Tibial nerve (tissue), 4 donors: ENCODE measurements around the gene IGFL4. TPM values are rescaled to one million over a fixed set of nuclear protein-coding genes. Genes with fewer than 3 reads are reported as not detected.

Experiments
- DNase-seq, 2 donors: peaks; one replicate each; pipeline ENCODE4 v3.0.0-alpha.2; 2019; ENCODE audit warnings: low spot score in 2 of 2
- H3K27ac ChIP-seq, 4 donors: fragments of 200-600 bp; sonication (generic) in 3 of 4; one replicate each; pipeline ENCODE4 v1.5.1; 2017 to 2019; ENCODE audit warnings: mild to moderate bottlenecking in 1 of 4
- H3K27me3 ChIP-seq, 2 donors: fragments of 200-600 bp; sonication (generic) in 1 of 2; one replicate each; pipeline versions ENCODE4 v1.5.1 to v1.6.0; 2017 to 2019
- H3K36me3 ChIP-seq, 3 donors: fragments of 200-600 bp; sonication (generic); one replicate each; pipeline ENCODE4 v1.5.1; 2018 to 2019
- H3K4me1 ChIP-seq, 4 donors: fragments of 200-600 bp; sonication (generic) in 3 of 4; one replicate each; pipeline ENCODE4 v1.5.1; 2017 to 2019
- H3K4me3 ChIP-seq, 4 donors: fragments of 200-600 bp; sonication (generic) in 3 of 4; one replicate each; pipeline ENCODE4 v1.5.1; 2017 to 2019; ENCODE audit warnings: mild to moderate bottlenecking in 1 of 4, moderate library complexity in 1 of 4
- H3K9me3 ChIP-seq, 4 donors: fragments of 200-600 bp; sonication (generic) in 3 of 4; one replicate each; pipeline ENCODE4 v1.5.1; 2017 to 2019
- EP300 ChIP-seq, 2 donors: sonication (generic); formaldehyde crosslinking; IDR thresholded peaks; one replicate each; pipeline ENCODE4 v1.6.1; 2017; ENCODE audit warnings: antibody characterized with exemption in 2 of 2, mild to moderate bottlenecking in 1 of 2
- POLR2A ChIP-seq, 2 donors: fragments of 450-650 bp; IDR thresholded peaks; one replicate each; pipeline ENCODE4 v1.6.1; 2017; ENCODE audit warnings: antibody characterized with exemption in 2 of 2, mild to moderate bottlenecking in 2 of 2, moderate library complexity in 2 of 2
- WGBS, 2 donors: methylation state at CpG; one replicate each; pipeline ENCODE4 v1.1.5; 2018; 5-methylcytosine and 5-hydroxymethylcytosine counted together
- total RNA-seq, 4 donors: library from RNA; depleted of rRNA; stranded (reverse); fragments of >200 nt; gene quantifications; one replicate each; pipeline ENCODE4 v1.1.0, GENCODE V29; 2016
- TF ChIP-seq, protein P1 (sequence below), 5 experiments: fragments of 200-600 bp in 3 of 5; fragments of 450-650 bp in 2 of 5; sonication (generic) in 3 of 5; IDR thresholded peaks; one replicate each; pipeline ENCODE4 v1.5.1; 2016 to 2019; ENCODE audit warnings: antibody characterized with exemption in 5 of 5, mild to moderate bottlenecking in 3 of 5, moderate library complexity in 2 of 5

Gene IGFL4
- total RNA-seq, 4 donors from 2014 or later: 0.21 to 1.8 (median 0.89) TPM

DNA sequence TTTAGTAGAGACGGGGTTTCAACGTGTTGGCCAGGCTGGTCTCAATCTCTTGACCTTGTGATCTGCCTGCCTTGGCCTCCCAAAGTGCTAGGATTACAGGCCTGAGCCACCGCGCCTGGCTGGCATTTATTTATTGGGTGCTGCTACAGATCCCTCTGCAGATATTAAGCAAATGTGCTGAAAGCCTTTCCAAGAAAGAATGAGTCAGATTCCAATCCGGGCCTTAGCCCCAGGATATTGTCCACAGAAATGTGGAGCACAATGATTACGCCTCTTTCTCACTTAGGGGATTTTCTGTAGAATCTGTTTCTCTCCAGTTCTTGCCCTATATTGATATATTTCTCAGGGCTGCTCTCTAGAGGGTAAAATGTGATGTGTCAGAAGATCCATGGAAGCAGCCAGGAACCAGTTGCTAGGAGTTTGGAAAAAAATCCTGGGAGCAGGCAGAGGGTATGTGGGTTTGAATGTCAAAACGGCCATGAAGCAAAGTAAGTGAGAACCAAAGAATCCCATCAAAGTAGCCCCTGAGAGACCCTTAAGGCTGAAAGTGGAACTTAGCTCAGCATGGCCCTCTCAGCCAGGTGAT is 24.8 kb upstream of the IGFL4 start:
- H3K27ac ChIP-seq: no peak overlapping the region
- H3K9me3 ChIP-seq: peaks cover 0 to 4% (median 0%) of the 10 kb centered on the region in 4 donors
- no peak overlapping the region for H3K4me3 ChIP-seq
- DNase-seq: no peak
- 58 to 64% methylated on average over 7 of the region's 7 CpGs for WGBS, 2 donors
- no peaks in the 10 kb centered on the region for H3K36me3 ChIP-seq
- TF ChIP-seq POLR2A (IDR thresholded peaks at IDR 0.05) (no peak), EP300 (IDR thresholded peaks at IDR 0.05) (no peak)
- TF ChIP-seq, protein P1, sequence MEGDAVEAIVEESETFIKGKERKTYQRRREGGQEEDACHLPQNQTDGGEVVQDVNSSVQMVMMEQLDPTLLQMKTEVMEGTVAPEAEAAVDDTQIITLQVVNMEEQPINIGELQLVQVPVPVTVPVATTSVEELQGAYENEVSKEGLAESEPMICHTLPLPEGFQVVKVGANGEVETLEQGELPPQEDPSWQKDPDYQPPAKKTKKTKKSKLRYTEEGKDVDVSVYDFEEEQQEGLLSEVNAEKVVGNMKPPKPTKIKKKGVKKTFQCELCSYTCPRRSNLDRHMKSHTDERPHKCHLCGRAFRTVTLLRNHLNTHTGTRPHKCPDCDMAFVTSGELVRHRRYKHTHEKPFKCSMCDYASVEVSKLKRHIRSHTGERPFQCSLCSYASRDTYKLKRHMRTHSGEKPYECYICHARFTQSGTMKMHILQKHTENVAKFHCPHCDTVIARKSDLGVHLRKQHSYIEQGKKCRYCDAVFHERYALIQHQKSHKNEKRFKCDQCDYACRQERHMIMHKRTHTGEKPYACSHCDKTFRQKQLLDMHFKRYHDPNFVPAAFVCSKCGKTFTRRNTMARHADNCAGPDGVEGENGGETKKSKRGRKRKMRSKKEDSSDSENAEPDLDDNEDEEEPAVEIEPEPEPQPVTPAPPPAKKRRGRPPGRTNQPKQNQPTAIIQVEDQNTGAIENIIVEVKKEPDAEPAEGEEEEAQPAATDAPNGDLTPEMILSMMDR (IDR thresholded peaks at IDR 0.05): no peak
- H3K4me1 ChIP-seq: no peaks in the 10 kb centered on the region
- H3K27me3 ChIP-seq: peaks cover 0 to 38% of the 10 kb centered on the region in 2 donors

DNA sequence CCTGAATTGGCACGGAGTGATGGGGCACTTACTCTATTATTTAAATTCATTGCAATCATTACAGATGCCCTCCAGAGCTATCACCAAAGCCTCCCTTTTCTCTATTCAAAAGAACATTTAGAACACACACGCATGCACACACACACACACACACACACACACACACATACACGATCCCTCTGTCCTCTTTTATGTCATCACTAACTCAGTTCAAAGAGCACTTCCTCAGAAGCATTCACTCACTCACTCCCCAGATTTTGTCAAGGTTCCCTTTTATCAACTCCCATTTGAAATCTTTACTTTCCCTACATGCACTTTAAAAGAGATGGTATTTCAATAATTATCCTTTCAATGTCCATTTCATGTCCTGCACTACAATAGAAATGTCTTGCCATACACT is 22.4 kb upstream of the IGFL4 start:
- Histone ChIP-seq H3K4me1 (no peaks in the 10 kb centered on the region), H3K36me3 (no peaks in the 10 kb centered on the region), H3K27ac (no peak overlapping the region), H3K27me3 (peaks cover 0 to 32% of the 10 kb centered on the region in 2 donors), H3K4me3 (no peak overlapping the region), H3K9me3 (peaks cover 0 to 10% (median 0%) of the 10 kb centered on the region in 4 donors)
- TF ChIP-seq POLR2A (IDR thresholded peaks at IDR 0.05) (no peak), EP300 (IDR thresholded peaks at IDR 0.05) (no peak)
- TF ChIP-seq, protein P1 (IDR thresholded peaks at IDR 0.05): no peak
- WGBS, 2 donors: 58 to 59% methylated on average over 3 of the region's 3 CpGs
- no peak for DNase-seq

GRCh38 chr19:46060012-46060411 is 19.2 kb upstream of the IGFL4 start:
- H3K4me1 ChIP-seq: no peaks in the 10 kb centered on the region

GRCh38 chr19:46058778-46059177 is 18.0 kb upstream of the IGFL4 start:
- Histone ChIP-seq H3K9me3 (peaks cover 0 to 10% (median 0%) of the 10 kb centered on the region in 4 donors), H3K4me1 (no peaks in the 10 kb centered on the region), H3K27ac (no peak overlapping the region), H3K36me3 (no peaks in the 10 kb centered on the region), H3K27me3 (peaks cover 0 to 17% of the 10 kb centered on the region in 2 donors), H3K4me3 (no peak overlapping the region)
- 92 to 96% methylated on average over 3 of the region's 3 CpGs for WGBS, 2 donors
- DNase-seq: no peak
- TF ChIP-seq POLR2A (IDR thresholded peaks at IDR 0.05): no peak
- TF ChIP-seq, protein P1 (IDR thresholded peaks at IDR 0.05): no peak
- TF ChIP-seq EP300 (IDR thresholded peaks at IDR 0.05): no peak

More at GRCh38 chr19:46060012-46060411, 19.2 kb upstream of the IGFL4 start:
- no peak for DNase-seq
- H3K27ac ChIP-seq: no peak overlapping the region
- TF ChIP-seq POLR2A (IDR thresholded peaks at IDR 0.05): no peak
- TF ChIP-seq, protein P1 (IDR thresholded peaks at IDR 0.05): no peak
- TF ChIP-seq EP300 (IDR thresholded peaks at IDR 0.05): no peak
- 91 to 96% methylated on average over 2 of the region's 2 CpGs for WGBS, 2 donors
- H3K9me3 ChIP-seq: peaks cover 0 to 10% (median 0%) of the 10 kb centered on the region in 4 donors
- H3K27me3 ChIP-seq: peaks cover 0 to 22% of the 10 kb centered on the region in 2 donors
- no peak overlapping the region for H3K4me3 ChIP-seq
- H3K36me3 ChIP-seq: no peaks in the 10 kb centered on the region

GRCh38 chr19:46056536-46056935 is 15.7 kb upstream of the IGFL4 start:
- no peaks in the 10 kb centered on the region for H3K4me1 ChIP-seq
- peaks cover 0 to 11% of the 10 kb centered on the region in 2 donors for H3K27me3 ChIP-seq
- H3K36me3 ChIP-seq: no peaks in the 10 kb centered on the region
- H3K4me3 ChIP-seq: no peak overlapping the region
- H3K9me3 ChIP-seq: peaks cover 0 to 10% (median 0%) of the 10 kb centered on the region in 4 donors
- no peak overlapping the region for H3K27ac ChIP-seq
- no peak for DNase-seq
- TF ChIP-seq EP300 (IDR thresholded peaks at IDR 0.05): no peak
- no peak for TF ChIP-seq POLR2A (IDR thresholded peaks at IDR 0.05)
- TF ChIP-seq, protein P1 (IDR thresholded peaks at IDR 0.05): no peak
- 26 to 29% methylated on average over 4 of the region's 4 CpGs for WGBS, 2 donors
